Measurements from ENCODE around the gene CFAP68.
"Not testable (repeated sequence)": the region's sequence is repeated elsewhere in the genome, so short reads cannot be mapped to it uniquely, and the experiment has no call there.

Gene CFAP68

GRCh38 chr11:111870886-111871692, 8.3 kb upstream of the CFAP68 start, which contains the start of gene ALG9:
TSS of gene ALG9 (minus strand) at chr11:111871581. CDS start at chr11:111871482, 99 bp downstream.
- DNase-seq (ENCODE audit: low spot score) = peak; percentile 92

GRCh38 chr11:111871693-111872161, 7.6 kb upstream of the CFAP68 start:
- DNase-seq (ENCODE audit: low spot score) = peak; percentile 4

- DNase-seq (ENCODE audit: low spot score) = no peak
These were observed 924 bp upstream of the CFAP68 start for GRCh38 chr11:111878385-111878848.

- no peak for DNase-seq (ENCODE audit: low spot score)
These were observed 258 bp downstream of the CFAP68 start for GRCh38 chr11:111879637-111879960.

- no peak for DNase-seq (ENCODE audit: low spot score)
These were observed 2.9 kb downstream of the CFAP68 start for GRCh38 chr11:111882202-111882601.

GRCh38 chr11:111885053-111885452, 5.7 kb downstream of the CFAP68 start:
- DNase-seq (ENCODE audit: low spot score) = not testable (repeated sequence)

GRCh38 chr11:111886032-111886431, 6.7 kb downstream of the CFAP68 start:
- DNase-seq (ENCODE audit: low spot score) = no peak

- no peak for DNase-seq (ENCODE audit: low spot score)
These were observed 7.5 kb downstream of the CFAP68 start for GRCh38 chr11:111886844-111887243.

- no peak for DNase-seq (ENCODE audit: low spot score)
These were observed 26.1 kb downstream of the CFAP68 start for GRCh38 chr11:111905411-111905810.

- no peak for DNase-seq (ENCODE audit: low spot score)
These were observed 27.3 kb downstream of the CFAP68 start for GRCh38 chr11:111906680-111907079.

- no peak for DNase-seq (ENCODE audit: low spot score)
These were observed 29.4 kb downstream of the CFAP68 start for GRCh38 chr11:111908639-111909305.

GRCh38 chr11:111909378-111909777, 30.0 kb downstream of the CFAP68 start:
- DNase-seq (ENCODE audit: low spot score) = no peak

- no peak for DNase-seq (ENCODE audit: low spot score)
These were observed 31.6 kb downstream of the CFAP68 start for GRCh38 chr11:111910676-111911562.

GRCh38 chr11:111911563-111912401, 32.4 kb downstream of the CFAP68 start, which contains the start of gene CRYAB:
TSS of gene CRYAB (minus strand) at chr11:111911770. CDS start at chr11:111911724, 46 bp downstream.
- DNase-seq (ENCODE audit: low spot score) = peak; percentile 45

GRCh38 chr11:111912535-111912934, 33.2 kb downstream of the CFAP68 start, which contains the start of gene HSPB2:
TSS of gene HSPB2 (plus strand) at chr11:111912734. CDS start at chr11:111912830, 96 bp downstream.
- no peak for DNase-seq (ENCODE audit: low spot score)

GRCh38 chr11:111913031-111913861, 33.9 kb downstream of the CFAP68 start:
- DNase-seq (ENCODE audit: low spot score) = no peak

GRCh38 chr11:111913997-111914396, 34.7 kb downstream of the CFAP68 start:
- DNase-seq (ENCODE audit: low spot score) = no peak

- no peak for DNase-seq (ENCODE audit: low spot score)
These were observed 37.4 kb downstream of the CFAP68 start for GRCh38 chr11:111916768-111917167.

- no peak for DNase-seq (ENCODE audit: low spot score)
These were observed 38.0 kb downstream of the CFAP68 start for GRCh38 chr11:111917312-111917711.

GRCh38 chr11:111917788-111918187, 38.4 kb downstream of the CFAP68 start:
- DNase-seq (ENCODE audit: low spot score) = no peak

Measured in iPS-NIHi11 (cell line).